Gastroesophageal sphincter (tissue), 4 donors: Measurements from ENCODE around the gene LBX1. TPM values are rescaled to one million over a fixed set of nuclear protein-coding genes. Genes with fewer than 3 reads are reported as not detected.

Source experiments
- ATAC-seq: fragments of 150-250 bp; one replicate; pipeline ENCODE4 v1.9.1; 2016; ENCODE audit warnings: mild to moderate bottlenecking, moderate library complexity
- H3K27ac ChIP-seq, 4 donors: fragments of 200-600 bp; sonication (generic) in 3 of 4; 1 replicate in 3 of 4; 2 replicates in 1 of 4; pipeline ENCODE4 v1.5.1; 2016 to 2019
- H3K27me3 ChIP-seq: fragments of 200-600 bp; sonication (generic); one replicate; pipeline ENCODE4 v1.5.1; 2019
- H3K36me3 ChIP-seq, 2 donors: fragments of 200-600 bp; sonication (generic); one replicate each; pipeline ENCODE4 v1.5.1; 2019; ENCODE audit warnings: control low read depth in 1 of 2
- H3K4me1 ChIP-seq, 3 donors: fragments of 200-600 bp; sonication (generic); 1 replicate in 2 of 3; 2 replicates in 1 of 3; pipeline ENCODE4 v1.5.1; 2016 to 2019; ENCODE audit warnings: control low read depth in 2 of 3
- H3K4me3 ChIP-seq, 2 donors: fragments of 200-600 bp; sonication (generic); one replicate each; pipeline ENCODE4 v1.5.1; 2019; ENCODE audit warnings: mild to moderate bottlenecking in 1 of 2, moderate library complexity in 1 of 2
- H3K9me3 ChIP-seq, 3 donors: fragments of 200-600 bp; sonication (generic); one replicate each; pipeline ENCODE4 v1.5.1; 2017 to 2019; ENCODE audit warnings: control low read depth in 2 of 3
- EP300 ChIP-seq: sonication (generic); formaldehyde crosslinking; IDR thresholded peaks from one replicate; pipeline ENCODE4 v1.6.1; 2017; ENCODE audit warnings: antibody characterized with exemption, mild to moderate bottlenecking
- POLR2A ChIP-seq, 2 donors: fragments of 450-650 bp; IDR thresholded peaks; one replicate each; pipeline ENCODE4 v1.6.1; 2017; ENCODE audit warnings: antibody characterized with exemption in 2 of 2, mild to moderate bottlenecking in 2 of 2, moderate library complexity in 1 of 2
- POLR2AphosphoS5 ChIP-seq: sonication (generic); formaldehyde crosslinking; IDR thresholded peaks from one replicate; pipeline ENCODE4 v1.6.1; 2017; ENCODE audit warnings: antibody characterized with exemption
- WGBS, 2 donors: methylation state at CpG; one replicate each; pipeline ENCODE4 v1.1.5; 2018; ENCODE audit warnings: low coverage in 1 of 2; 5-methylcytosine and 5-hydroxymethylcytosine counted together
- total RNA-seq, 4 donors: library from RNA; depleted of rRNA; stranded (reverse); fragments of >200 nt; gene quantifications; one replicate each; pipeline ENCODE4 v1.1.0, GENCODE V29; 2016
- TF ChIP-seq, protein P1 (sequence below), 4 experiments: fragments of 200-600 bp in 2 of 4; fragments of 450-650 bp in 2 of 4; sonication (generic) in 1 of 4; IDR thresholded peaks; one replicate each; pipeline ENCODE4 v1.5.1; 2017 to 2019; ENCODE audit warnings: antibody characterized with exemption in 4 of 4, mild to moderate bottlenecking in 2 of 4, moderate library complexity in 2 of 4

LBX1 gene
- total RNA-seq, 4 donors from 2014 or later, result not detected

DNA sequence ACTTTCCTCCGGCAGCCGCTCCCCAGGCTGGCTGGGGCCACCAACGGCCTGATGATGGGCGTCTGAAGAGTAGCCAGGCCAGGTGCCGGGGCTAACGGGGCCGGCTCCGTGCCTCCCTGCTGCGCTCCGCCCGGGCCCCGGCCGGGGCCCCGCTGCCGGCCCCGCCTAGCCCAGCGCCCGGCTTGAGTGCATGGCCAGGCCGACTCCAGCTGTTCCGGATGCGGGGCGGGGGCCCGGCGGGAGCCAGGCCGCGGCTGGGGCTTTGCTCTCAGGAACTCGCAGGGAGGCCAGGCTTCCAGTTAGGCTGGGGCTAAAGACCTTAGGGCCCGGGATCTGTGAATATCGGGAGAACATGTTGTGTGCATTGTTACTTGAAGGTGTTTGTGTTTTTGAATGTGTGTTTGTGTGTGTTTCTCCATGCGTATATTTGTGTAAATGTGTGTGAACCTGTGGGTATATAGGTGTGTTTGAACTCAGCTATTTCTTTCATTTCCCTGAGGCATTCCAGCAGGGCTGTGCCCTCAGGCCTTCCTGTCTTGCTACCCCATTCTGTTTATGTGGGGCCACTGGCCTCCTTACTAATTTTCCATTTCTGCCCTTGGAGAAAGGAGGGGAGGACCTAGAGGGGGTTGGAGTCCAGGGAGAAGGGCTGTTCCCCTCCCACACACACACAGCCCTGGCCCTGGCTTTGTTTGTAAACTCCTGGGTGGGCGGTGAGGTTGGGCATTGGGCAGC lies 1.1 kb upstream of the LBX1 start:
- no peak overlapping the region for H3K27ac ChIP-seq
- H3K4me1 ChIP-seq, result peaks cover 0 to 48% (median 38%) of the 10 kb centered on the region in 3 donors
- ATAC-seq, result no peak
- H3K27me3 ChIP-seq, result peaks cover 100% of the 10 kb centered on the region
- peak overlapping the region in 1 of 2 donors; percentile 36 for H3K4me3 ChIP-seq
- 20% methylated on average over 1 of the region's 31 CpGs; no CpG with 5 or more reads in 1 of the 2 donors for WGBS, 2 donors
- H3K36me3 ChIP-seq, result no peaks in the 10 kb centered on the region
- no peaks in the 10 kb centered on the region for H3K9me3 ChIP-seq
- TF ChIP-seq POLR2A (IDR thresholded peaks at IDR 0.05) (no peak), EP300 (no peak), POLR2AphosphoS5 (no peak)
- TF ChIP-seq, protein P1, sequence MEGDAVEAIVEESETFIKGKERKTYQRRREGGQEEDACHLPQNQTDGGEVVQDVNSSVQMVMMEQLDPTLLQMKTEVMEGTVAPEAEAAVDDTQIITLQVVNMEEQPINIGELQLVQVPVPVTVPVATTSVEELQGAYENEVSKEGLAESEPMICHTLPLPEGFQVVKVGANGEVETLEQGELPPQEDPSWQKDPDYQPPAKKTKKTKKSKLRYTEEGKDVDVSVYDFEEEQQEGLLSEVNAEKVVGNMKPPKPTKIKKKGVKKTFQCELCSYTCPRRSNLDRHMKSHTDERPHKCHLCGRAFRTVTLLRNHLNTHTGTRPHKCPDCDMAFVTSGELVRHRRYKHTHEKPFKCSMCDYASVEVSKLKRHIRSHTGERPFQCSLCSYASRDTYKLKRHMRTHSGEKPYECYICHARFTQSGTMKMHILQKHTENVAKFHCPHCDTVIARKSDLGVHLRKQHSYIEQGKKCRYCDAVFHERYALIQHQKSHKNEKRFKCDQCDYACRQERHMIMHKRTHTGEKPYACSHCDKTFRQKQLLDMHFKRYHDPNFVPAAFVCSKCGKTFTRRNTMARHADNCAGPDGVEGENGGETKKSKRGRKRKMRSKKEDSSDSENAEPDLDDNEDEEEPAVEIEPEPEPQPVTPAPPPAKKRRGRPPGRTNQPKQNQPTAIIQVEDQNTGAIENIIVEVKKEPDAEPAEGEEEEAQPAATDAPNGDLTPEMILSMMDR (IDR thresholded peaks at IDR 0.05), result no peak

DNA sequence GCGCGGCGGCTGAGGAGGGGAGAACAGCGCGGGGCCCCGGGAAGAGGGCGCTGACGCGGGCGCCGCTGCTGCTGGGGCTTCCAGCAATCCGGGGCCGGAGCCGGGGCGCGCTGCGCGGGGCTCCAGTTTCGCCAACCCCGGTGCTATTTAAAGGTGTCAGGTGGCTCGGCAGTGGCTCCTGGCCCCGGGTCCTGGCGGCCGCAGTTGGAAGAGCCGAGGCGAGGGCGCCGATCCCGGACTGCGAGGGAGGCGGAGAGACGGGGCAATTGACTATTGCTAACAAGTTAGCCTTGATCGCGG lies 347 bp downstream of the LBX1 start:
- TF ChIP-seq, protein P1 (IDR thresholded peaks at IDR 0.05), result peak in 1 of 4 experiments; percentile 12
- TF ChIP-seq EP300, result no peak
- no peak for TF ChIP-seq POLR2A (IDR thresholded peaks at IDR 0.05)
- H3K4me3 ChIP-seq, result peak overlapping the region in 1 of 2 donors; percentile 36
- H3K27ac ChIP-seq, result no peak overlapping the region
- H3K9me3 ChIP-seq, result no peaks in the 10 kb centered on the region
- peaks cover 0 to 62% (median 48%) of the 10 kb centered on the region in 3 donors for H3K4me1 ChIP-seq
- ATAC-seq, result no peak
- WGBS, 2 donors, result 0% methylated on average over 4 to 11 of the region's 34 CpGs
- H3K36me3 ChIP-seq, result no peaks in the 10 kb centered on the region
- H3K27me3 ChIP-seq, result peaks cover 100% of the 10 kb centered on the region

DNA sequence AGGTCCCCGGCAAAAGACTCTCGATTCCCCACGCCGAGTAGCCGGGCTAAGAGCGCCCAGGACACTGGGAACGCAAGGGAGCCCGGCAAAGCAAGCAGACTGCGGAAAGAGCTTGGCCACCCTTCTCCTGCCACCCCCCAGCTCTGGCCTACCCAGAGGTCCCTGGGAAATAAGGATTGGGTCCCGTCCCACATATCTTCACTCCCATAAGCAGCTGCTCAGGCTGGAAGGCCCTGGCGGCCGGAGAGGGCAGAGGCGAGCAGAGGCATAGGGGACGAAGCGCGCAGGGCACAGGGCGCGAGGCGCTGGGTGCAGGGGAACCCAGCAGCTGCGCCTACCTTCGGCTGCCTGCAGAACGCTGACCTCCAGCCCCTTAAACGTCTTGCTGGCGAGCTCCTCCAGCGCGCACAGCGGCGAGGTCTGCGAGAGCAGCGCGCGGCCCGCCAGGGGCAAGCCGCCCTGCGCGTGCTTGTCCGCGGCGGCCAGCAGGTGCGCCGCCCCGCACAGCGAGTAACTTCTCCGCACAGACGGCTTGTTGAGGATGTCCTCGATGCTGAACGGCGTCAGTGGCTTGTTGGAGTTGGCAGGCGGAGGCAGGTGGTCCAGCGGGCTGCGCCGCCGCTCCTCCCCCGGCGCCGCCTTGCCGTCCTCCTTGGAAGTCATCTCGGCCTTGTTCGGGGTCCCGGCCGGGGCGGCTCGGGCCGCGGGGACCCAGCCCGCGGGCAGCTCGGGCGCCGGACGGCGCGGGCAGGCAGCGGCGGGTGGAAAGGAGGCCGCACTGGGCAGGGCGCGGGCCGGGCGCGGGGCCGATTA lies 904 bp downstream of the LBX1 start:
- Histone ChIP-seq H3K9me3 (no peaks in the 10 kb centered on the region), H3K27me3 (peaks cover 100% of the 10 kb centered on the region), H3K4me3 (peak overlapping the region in 1 of 2 donors; percentile 36), H3K36me3 (no peaks in the 10 kb centered on the region), H3K27ac (no peak overlapping the region), H3K4me1 (peaks cover 0 to 68% (median 54%) of the 10 kb centered on the region in 3 donors)
- no peak for ATAC-seq
- TF ChIP-seq POLR2A (IDR thresholded peaks at IDR 0.05), result no peak
- TF ChIP-seq EP300, result no peak
- TF ChIP-seq, protein P1 (IDR thresholded peaks at IDR 0.05), result no peak
- TF ChIP-seq POLR2AphosphoS5, result no peak
- WGBS, 2 donors, result 17% methylated on average over 4 of the region's 82 CpGs; no CpG with 5 or more reads in 1 of the 2 donors

DNA sequence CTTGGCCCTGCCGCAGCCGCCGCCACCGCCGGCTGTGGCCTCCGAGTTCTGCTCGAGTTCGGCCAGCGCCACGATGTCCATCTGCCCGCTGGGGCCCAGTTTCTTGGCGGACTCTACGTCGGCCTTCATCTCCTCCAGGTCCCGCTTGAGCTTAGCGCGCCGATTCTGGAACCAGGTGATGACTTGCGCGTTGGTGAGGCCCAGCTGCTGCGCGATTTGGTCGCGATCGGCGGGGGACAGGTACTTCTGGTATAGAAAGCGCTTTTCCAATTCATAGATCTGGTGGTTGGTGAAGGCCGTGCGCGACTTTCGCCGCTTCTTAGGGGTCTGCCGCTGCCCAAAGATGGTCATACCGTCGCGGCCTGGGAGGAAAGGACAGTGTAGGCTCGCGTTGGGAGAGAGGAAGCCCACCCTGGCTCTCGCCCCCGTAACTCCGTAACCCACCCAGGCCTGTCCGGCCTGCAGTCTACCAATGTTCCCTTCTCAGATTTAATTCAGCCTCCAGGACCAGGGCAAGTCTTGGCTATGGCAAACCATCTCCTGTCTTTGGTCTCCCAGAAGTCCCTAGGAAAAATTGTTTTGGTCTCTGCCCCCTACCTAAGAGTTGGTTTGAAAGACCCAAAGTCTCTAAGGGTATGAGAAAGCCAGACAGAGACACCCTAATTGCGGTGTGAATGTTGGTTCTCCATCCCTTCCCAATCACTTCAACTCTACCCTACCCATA lies 1.7 kb downstream of the LBX1 start:
- TF ChIP-seq POLR2A (IDR thresholded peaks at IDR 0.05) (no peak), EP300 (no peak), POLR2AphosphoS5 (no peak)
- TF ChIP-seq, protein P1 (IDR thresholded peaks at IDR 0.05), result no peak
- ATAC-seq, result no peak
- 11 to 39% methylated on average over 2 to 9 of the region's 43 CpGs for WGBS, 2 donors
- Histone ChIP-seq H3K4me3 (peak overlapping the region in 1 of 2 donors; percentile 37), H3K27me3 (peaks cover 100% of the 10 kb centered on the region), H3K27ac (no peak overlapping the region), H3K4me1 (peaks cover 0 to 75% (median 57%) of the 10 kb centered on the region in 3 donors), H3K9me3 (no peaks in the 10 kb centered on the region), H3K36me3 (no peaks in the 10 kb centered on the region)
